NT2/D1 (cell line): Measurements from ENCODE around the gene SLC35E4.

Experiments used
- SUZ12 ChIP-seq: IDR thresholded peaks from 2 replicates; pipeline ENCODE4 v1.6.1; 2011; ENCODE audit not compliant: insufficient read length, insufficient read depth; ENCODE audit errors: extremely low read depth
- YY1 ChIP-seq: IDR thresholded peaks from 2 replicates; pipeline ENCODE4 v1.6.1; 2011; ENCODE audit not compliant: insufficient read length, insufficient read depth
- ZNF274 ChIP-seq: IDR thresholded peaks from 2 replicates; pipeline ENCODE4 v1.6.1; 2011; ENCODE audit warnings: mild to moderate bottlenecking, low read depth, low read length

DNA sequence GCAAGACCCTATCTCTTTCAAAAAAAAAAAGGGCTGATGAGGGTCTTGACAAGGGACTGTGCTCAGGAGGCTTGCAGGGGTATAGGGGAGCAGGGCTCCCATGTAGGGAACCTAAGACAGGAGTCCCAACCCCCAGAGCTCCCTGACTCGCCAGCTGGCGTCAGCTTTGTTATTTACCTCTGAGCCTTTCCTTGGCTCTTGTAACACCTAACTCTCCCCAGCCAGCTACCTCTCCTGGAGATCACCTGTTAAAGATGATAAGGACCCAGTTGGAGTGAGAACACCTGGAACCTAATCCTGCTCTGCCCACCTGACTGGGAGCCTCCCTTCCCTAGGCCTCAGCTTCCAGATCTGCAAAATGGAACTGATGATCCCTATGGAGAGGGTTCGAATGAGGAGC, 13.2 kb downstream of the SLC35E4 start:
- no peak for TF ChIP-seq YY1
- TF ChIP-seq ZNF274, result no peak
- TF ChIP-seq SUZ12, result no peak
